Left lung (tissue), 10 donors: Measurements from ENCODE around the gene GPSM1. TPM values are rescaled to one million over a fixed set of nuclear protein-coding genes. Genes with fewer than 3 reads are reported as not detected.

Experiments used
- ATAC-seq: fragments of 200-7000 bp; cut with Tn5 transposase; one replicate; pipeline ENCODE4 v1.9.1; 2020; ENCODE audit warnings: moderate library complexity
- DNase-seq, 4 donors: peaks; one replicate each; pipeline ENCODE4 v3.0.0-alpha.2; 2013 to 2020
- H3K27ac ChIP-seq, 2 donors: fragments of 200-600 bp; sonication (generic) in 1 of 2; one replicate each; pipeline versions ENCODE4 v1.5.0 to v1.8.0; 2020 to 2021
- H3K27me3 ChIP-seq, 2 donors: fragments of 200-600 bp; sonication (generic) in 1 of 2; one replicate each; pipeline versions ENCODE4 v1.5.0 to v1.8.0; 2020 to 2021
- H3K36me3 ChIP-seq, 2 donors: fragments of 200-600 bp; sonication (generic) in 1 of 2; one replicate each; pipeline versions ENCODE4 v1.5.0 to v1.8.0; 2020 to 2021
- H3K4me1 ChIP-seq, 2 donors: fragments of 200-600 bp; one replicate each; pipeline ENCODE4 v1.8.0; 2021
- H3K4me3 ChIP-seq, 2 donors: fragments of 200-600 bp; sonication (generic) in 1 of 2; one replicate each; pipeline versions ENCODE4 v1.5.0 to v1.8.0; 2020 to 2021; ENCODE audit warnings: mild to moderate bottlenecking in 1 of 2
- H3K9me3 ChIP-seq, 2 donors: fragments of 200-600 bp; sonication (generic) in 1 of 2; one replicate each; pipeline versions ENCODE4 v1.5.0 to v1.8.0; 2020 to 2021
- CTCF ChIP-seq, 2 donors: fragments of 200-600 bp; sonication (generic) in 1 of 2; IDR thresholded peaks; one replicate each; pipeline versions ENCODE4 v1.5.0 to v1.8.0; 2021; ENCODE audit warnings: antibody characterized with exemption in 2 of 2
- intact Hi-C, 2 donors: fragments of 100-400 bp; cut with DNase I; formaldehyde crosslinking; loops; one replicate each; pipeline versions ENCODE4 v1.11.2 to v1.14.2; 2022
- polyA plus RNA-seq, 6 donors: library from polyadenylated mRNA; unstranded; fragments of 120-200 nt; gene quantifications; one replicate each; pipeline ENCODE4 v1.2.1, GENCODE V29; 2013; ENCODE audit not compliant: insufficient read length in 6 of 6
- total RNA-seq, 2 donors: library from RNA; stranded (reverse); fragmentation: NEBNext Ultra II Directional; extraction: Animal tissue kit (Norgen Biotek cat#: 25700); gene quantifications; one replicate each; pipeline ENCODE4 v1.2.1, GENCODE V29; 2021
- donor health status: DM: no; HTN: yes; CAD: no.
- donor health status: DM: no; HTN: no; CAD: no.

GPSM1 gene
- total and polyA plus RNA-seq, 8 donors: 21.7 to 84.3 (median 52.7) TPM

GRCh38 chr9:136279471-136279870 lies 47.9 kb upstream of the GPSM1 start:
- ATAC-seq: no peak
- Histone ChIP-seq H3K9me3 (no peaks in the 10 kb centered on the region), H3K27ac (no peak overlapping the region), H3K27me3 (peaks cover 0 to 66% of the 10 kb centered on the region in 2 donors), H3K36me3 (no peaks in the 10 kb centered on the region), H3K4me1 (peaks cover 3 to 7% of the 10 kb centered on the region in 2 donors), H3K4me3 (no peak overlapping the region)
- DNase-seq: peak in 1 of 4 donors; percentile 50
- intact Hi-C loops: no loop called here
- TF ChIP-seq CTCF (IDR thresholded peaks at IDR 0.05): no peak

GRCh38 chr9:136280535-136281315 lies 46.6 kb upstream of the GPSM1 start:
- DNase-seq: peak in 1 of 4 donors; percentile 65
- peaks cover 3 to 7% of the 10 kb centered on the region in 2 donors for H3K4me1 ChIP-seq
- H3K27me3 ChIP-seq: peaks cover 0 to 66% of the 10 kb centered on the region in 2 donors
- intact Hi-C loops: no loop called here
- H3K9me3 ChIP-seq: no peaks in the 10 kb centered on the region
- TF ChIP-seq CTCF (IDR thresholded peaks at IDR 0.05): no peak
- H3K36me3 ChIP-seq: no peaks in the 10 kb centered on the region
- H3K27ac ChIP-seq: no peak overlapping the region
- no peak for ATAC-seq
- no peak overlapping the region for H3K4me3 ChIP-seq

GRCh38 chr9:136281421-136282271 lies 45.7 kb upstream of the GPSM1 start:
- TF ChIP-seq CTCF (IDR thresholded peaks at IDR 0.05): no peak
- Histone ChIP-seq H3K9me3 (no peaks in the 10 kb centered on the region), H3K4me3 (no peak overlapping the region), H3K27ac (no peak overlapping the region), H3K36me3 (no peaks in the 10 kb centered on the region), H3K27me3 (peaks cover 0 to 66% of the 10 kb centered on the region in 2 donors), H3K4me1 (peaks cover 3 to 7% of the 10 kb centered on the region in 2 donors)
- ATAC-seq: no peak
- peak in 1 of 4 donors; percentile 66 for DNase-seq
- intact Hi-C loops: no loop called here

GRCh38 chr9:136282272-136282861 lies 45.0 kb upstream of the GPSM1 start:
- DNase-seq: peak in 1 of 4 donors; percentile 63
- no peak for TF ChIP-seq CTCF (IDR thresholded peaks at IDR 0.05)
- intact Hi-C loops: no loop called here
- Histone ChIP-seq H3K27ac (no peak overlapping the region), H3K9me3 (no peaks in the 10 kb centered on the region), H3K27me3 (peaks cover 0 to 67% of the 10 kb centered on the region in 2 donors), H3K36me3 (no peaks in the 10 kb centered on the region), H3K4me3 (no peak overlapping the region), H3K4me1 (peaks cover 3 to 7% of the 10 kb centered on the region in 2 donors)
- ATAC-seq: no peak
